GM12801 (cell line): ENCODE data around the gene EIF4E1B.

Experiments
- CTCF ChIP-seq: IDR thresholded peaks from one replicate; pipeline ENCODE4 v1.5.1; 2011; ENCODE audit warnings: control low read depth; ENCODE audit not compliant: insufficient read length; ENCODE audit errors: extremely low read depth

The EIF4E1B gene

GRCh38 chr5:176646049-176646706 is 15.7 kb downstream of the EIF4E1B start:
- no peak for TF ChIP-seq CTCF

GRCh38 chr5:176646707-176647029 is 16.2 kb downstream of the EIF4E1B start:
- TF ChIP-seq CTCF, result no peak

GRCh38 chr5:176647030-176647842 is 16.8 kb downstream of the EIF4E1B start, which contains the start of gene TSPAN17:
Gene TSPAN17, plus strand, starts transcription at chr5:176647484. Its CDS starts 132 bp downstream, at chr5:176647616.
- TF ChIP-seq CTCF, result no peak

- TF ChIP-seq CTCF, result no peak
Measured at GRCh38 chr5:176647843-176648473, 17.5 kb downstream of the EIF4E1B start.

GRCh38 chr5:176648474-176649194 is 18.2 kb downstream of the EIF4E1B start:
- no peak for TF ChIP-seq CTCF

GRCh38 chr5:176650354-176650884 is 19.9 kb downstream of the EIF4E1B start:
- TF ChIP-seq CTCF, result no peak
